Hepatocyte (in vitro differentiated cells): ENCODE measurements around the gene ALDH3A1. TPM values are rescaled to one million over a fixed set of nuclear protein-coding genes. Genes with fewer than 3 reads are reported as not detected.

Experiments used
- DNase-seq: peaks from one replicate; pipeline ENCODE4 v3.0.0-alpha.2; 2016; ENCODE audit warnings: low spot score
- H2AFZ ChIP-seq: fragments of 200-600 bp; sonication (generic); 2 replicates; pipeline ENCODE4 v1.6.0; 2016; ENCODE audit warnings: antibody characterized with exemption, mild to moderate bottlenecking
- H3K27ac ChIP-seq: fragments of 200-600 bp; sonication (generic); 2 replicates; pipeline ENCODE4 v1.5.1; 2016; ENCODE audit warnings: mild to moderate bottlenecking
- H3K27me3 ChIP-seq: fragments of 200-600 bp; sonication (generic); 2 replicates; pipeline ENCODE4 v1.6.1; 2016
- H3K36me3 ChIP-seq: fragments of 200-600 bp; sonication (generic); replicated peaks from 2 replicates; pipeline ENCODE4 v1.5.1; 2016; ENCODE audit warnings: low read depth; ENCODE audit not compliant: insufficient read depth
- H3K4me1 ChIP-seq: fragments of 200-600 bp; sonication (generic); 2 replicates; pipeline ENCODE4 v1.5.1; 2016; ENCODE audit warnings: mild to moderate bottlenecking, moderate library complexity; ENCODE audit not compliant: insufficient read depth
- H3K4me2 ChIP-seq: fragments of 200-600 bp; sonication (generic); 2 replicates; pipeline ENCODE4 v1.6.0; 2016
- H3K4me3 ChIP-seq: fragments of 200-600 bp; sonication (generic); 2 replicates; pipeline ENCODE4 v1.5.1; 2016; ENCODE audit warnings: mild to moderate bottlenecking
- H3K79me2 ChIP-seq: fragments of 200-600 bp; sonication (generic); 2 replicates; pipeline ENCODE4 v1.6.0; 2017; ENCODE audit warnings: mild to moderate bottlenecking
- H3K9me2 ChIP-seq: fragments of 200-600 bp; sonication (generic); replicated peaks from 2 replicates; pipeline ENCODE4 v1.6.0; 2017; ENCODE audit warnings: mild to moderate bottlenecking; ENCODE audit not compliant: insufficient read depth
- H3K9me3 ChIP-seq: fragments of 200-600 bp; sonication (generic); 2 replicates; pipeline ENCODE4 v1.5.1; 2016; ENCODE audit warnings: low read depth, mild to moderate bottlenecking
- H4K20me1 ChIP-seq: fragments of 200-600 bp; sonication (generic); 2 replicates; pipeline ENCODE4 v1.6.0; 2016; ENCODE audit warnings: mild to moderate bottlenecking; ENCODE audit not compliant: insufficient read depth, poor library complexity, severe bottlenecking
- CTCF ChIP-seq: fragments of 200-600 bp; sonication (generic); IDR thresholded peaks from 2 replicates; pipeline ENCODE4 v1.5.1; 2016; ENCODE audit warnings: antibody characterized with exemption, mild to moderate bottlenecking; ENCODE audit not compliant: poor library complexity
- EZH2 ChIP-seq: fragments of 200-600 bp; sonication (generic); IDR thresholded peaks from 2 replicates; pipeline ENCODE4 v1.6.1; 2016; ENCODE audit warnings: antibody characterized with exemption, mild to moderate bottlenecking, borderline replicate concordance
- EZH2phosphoT487 ChIP-seq: fragments of 200-600 bp; sonication (generic); IDR thresholded peaks from one replicate; pipeline ENCODE4 v1.6.1; 2018; ENCODE audit warnings: antibody characterized with exemption, mild to moderate bottlenecking, low read depth, moderate library complexity; ENCODE audit not compliant: unreplicated experiment, severe bottlenecking
- whole genome bisulfite sequencing: methylation state at CpG from one replicate; pipeline ENCODE4 v1.1.6; 2016; ENCODE audit warnings: low lambda C conversion rate; ENCODE audit errors: missing lambda C conversion rate; 5-methylcytosine and 5-hydroxymethylcytosine counted together
- polyA plus RNA-seq: library from polyadenylated mRNA; unstranded; fragments of >200 nt; fragmentation: Nextera tagmentation; extraction: Ambion mirVana; gene quantifications from 2 replicates; pipeline ENCODE4 v1.2.1, GENCODE V29; 2016
- total RNA-seq: library from RNA; depleted of rRNA; stranded (reverse); fragments of >200 nt; gene quantifications from 2 replicates; pipeline ENCODE4 v1.2.3, GENCODE V29; 2014

ALDH3A1 gene
- total and polyA plus RNA-seq, 2 experiments from 2014 or later: 0.90 to 1.4 TPM

GRCh38 chr17:19707728-19708221, 40.3 kb downstream of the ALDH3A1 start:
- H3K4me3 ChIP-seq: no peak overlapping the region
- H3K9me2 ChIP-seq: no peaks in the 10 kb centered on the region
- TF ChIP-seq EZH2phosphoT487: no peak
- TF ChIP-seq EZH2: no peak
- no peak overlapping the region for H3K27ac ChIP-seq
- WGBS: 98% methylated on average over 10 of the region's 11 CpGs
- no peak for DNase-seq
- no peaks in the 10 kb centered on the region for H3K36me3 ChIP-seq
- H3K4me1 ChIP-seq: peaks cover 7% of the 10 kb centered on the region
- H2AFZ ChIP-seq: no peak overlapping the region
- no peak overlapping the region for H3K4me2 ChIP-seq
- H3K9me3 ChIP-seq: no peaks in the 10 kb centered on the region
- H3K79me2 ChIP-seq: no peaks in the 10 kb centered on the region
- no peaks in the 10 kb centered on the region for H3K27me3 ChIP-seq
- H4K20me1 ChIP-seq: no peaks in the 10 kb centered on the region

- Histone ChIP-seq H3K9me3 (no peaks in the 10 kb centered on the region), H3K4me2 (no peak overlapping the region), H3K9me2 (no peaks in the 10 kb centered on the region), H3K36me3 (no peaks in the 10 kb centered on the region), H3K4me1 (peaks cover 7% of the 10 kb centered on the region), H3K27ac (no peak overlapping the region), H3K79me2 (no peaks in the 10 kb centered on the region), H4K20me1 (no peaks in the 10 kb centered on the region), H2AFZ (no peak overlapping the region), H3K27me3 (no peaks in the 10 kb centered on the region), H3K4me3 (no peak overlapping the region)
- 83% methylated on average over 12 of the region's 12 CpGs for WGBS
- DNase-seq: no peak
- TF ChIP-seq EZH2phosphoT487: no peak
- TF ChIP-seq EZH2: no peak
- TF ChIP-seq CTCF: no peak
These were observed 41.0 kb downstream of the ALDH3A1 start for GRCh38 chr17:19706791-19707727.

DNA sequence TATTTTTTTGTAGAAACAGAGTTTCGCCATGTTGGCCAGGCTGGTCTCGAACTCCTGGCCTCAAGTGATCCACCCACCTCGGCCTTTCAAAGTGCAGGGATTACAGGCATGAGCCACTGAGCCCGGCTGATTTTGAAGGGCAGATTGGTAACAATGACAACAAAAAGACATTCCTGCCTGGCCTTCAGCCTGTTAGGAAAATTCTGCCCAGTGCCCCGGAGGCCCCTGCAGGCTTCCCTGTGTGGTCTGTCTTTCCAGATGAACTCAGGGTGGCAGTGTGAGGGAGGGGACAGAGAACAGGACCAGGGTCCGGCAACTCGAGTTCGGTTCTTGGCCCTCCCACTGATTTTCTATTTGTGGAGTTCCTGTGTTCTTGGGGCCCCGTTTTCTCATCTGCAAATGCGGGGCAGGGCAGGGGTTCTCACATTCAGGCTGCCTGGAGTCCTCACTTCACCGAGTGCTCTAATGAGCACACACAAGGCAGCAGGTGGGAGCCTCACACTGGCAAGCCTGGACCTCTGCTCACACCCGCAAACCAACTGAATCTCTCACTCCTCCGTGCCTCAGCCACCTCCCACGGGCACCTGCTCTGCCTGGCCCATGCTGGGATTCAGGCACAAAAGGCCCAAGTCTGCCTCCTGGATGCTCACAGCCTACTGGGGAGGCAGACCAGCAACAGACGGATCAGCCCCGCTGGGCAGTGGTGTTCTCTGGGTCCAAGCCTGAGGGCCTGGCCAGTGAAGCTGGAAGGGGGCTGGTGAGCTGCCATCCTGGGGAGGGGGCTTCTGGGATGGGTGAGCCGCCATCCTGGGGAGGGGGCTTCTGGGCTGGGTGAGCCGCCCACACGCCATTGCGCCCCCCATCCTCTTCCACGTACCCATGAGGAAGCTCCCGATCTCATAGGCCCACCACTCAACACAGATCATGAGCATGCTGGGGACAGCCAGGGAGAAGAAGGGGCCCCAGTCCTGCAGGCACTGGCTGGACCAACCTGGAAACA, 42.0 kb downstream of the ALDH3A1 start:
- H3K9me2 ChIP-seq: no peaks in the 10 kb centered on the region
- H3K4me3 ChIP-seq: no peak overlapping the region
- H3K4me1 ChIP-seq: peaks cover 7% of the 10 kb centered on the region
- no peaks in the 10 kb centered on the region for H3K27me3 ChIP-seq
- H3K79me2 ChIP-seq: no peaks in the 10 kb centered on the region
- H2AFZ ChIP-seq: no peak overlapping the region
- H3K4me2 ChIP-seq: no peak overlapping the region
- H3K9me3 ChIP-seq: no peaks in the 10 kb centered on the region
- no peaks in the 10 kb centered on the region for H4K20me1 ChIP-seq
- H3K27ac ChIP-seq: no peak overlapping the region
- 86% methylated on average over 22 of the region's 22 CpGs for WGBS
- TF ChIP-seq CTCF: no peak
- no peak for TF ChIP-seq EZH2phosphoT487
- TF ChIP-seq EZH2: no peak
- no peak for DNase-seq
- no peaks in the 10 kb centered on the region for H3K36me3 ChIP-seq
